Cardiac muscle cell (in vitro differentiated cells and primary cell): ENCODE results near the gene SLC27A5. TPM values are rescaled to one million over a fixed set of nuclear protein-coding genes. Genes with fewer than 3 reads are reported as not detected.

Experiments used
- DNase-seq, 2 donors: peaks; one replicate each; pipeline versions ENCODE4 v3.0.0 to v3.0.0-alpha.2; 2010 to 2017; ENCODE audit warnings: low read depth in 1 of 2, low spot score in 1 of 2
- H3K27ac ChIP-seq: fragments of 200-600 bp; sonication (generic); 2 replicates; pipeline ENCODE4 v1.5.1; 2016
- H3K27me3 ChIP-seq: fragments of 200-600 bp; sonication (generic); 2 replicates; pipeline ENCODE4 v1.6.0; 2016; ENCODE audit warnings: control low read depth
- H3K36me3 ChIP-seq: fragments of 200-600 bp; sonication (generic); 2 replicates; pipeline ENCODE4 v1.5.1; 2016; ENCODE audit warnings: control low read depth
- H3K4me1 ChIP-seq: fragments of 200-600 bp; sonication (generic); 2 replicates; pipeline ENCODE4 v1.8.1; 2017; ENCODE audit warnings: low read depth, mild to moderate bottlenecking, mixed run types
- H3K4me3 ChIP-seq: fragments of 200-600 bp; sonication (generic); 2 replicates; pipeline ENCODE4 v1.5.1; 2016; ENCODE audit warnings: mild to moderate bottlenecking
- H3K9me3 ChIP-seq: fragments of 200-600 bp; sonication (generic); 2 replicates; pipeline ENCODE4 v1.5.1; 2017; ENCODE audit warnings: low read depth, mild to moderate bottlenecking, control low read depth
- polyA plus RNA-seq: library from polyadenylated mRNA; unstranded; fragments of >200 nt; fragmentation: Nextera tagmentation; extraction: Ambion mirVana; gene quantifications from 2 replicates; pipeline ENCODE4 v1.2.1, GENCODE V29; 2016
- total RNA-seq: library from RNA; depleted of rRNA; stranded (reverse); fragments of >200 nt; gene quantifications from 2 replicates; pipeline ENCODE4 v1.2.3, GENCODE V29; 2016
- TF ChIP-seq, protein P1 (sequence below): IDR thresholded peaks from 2 replicates; pipeline ENCODE4 v1.5.1; 2012; ENCODE audit warnings: low read depth, mild to moderate bottlenecking, low read length

Gene SLC27A5
- total and polyA plus RNA-seq, 2 experiments from 2014 or later = 22.5 to 23.9 TPM

DNA sequence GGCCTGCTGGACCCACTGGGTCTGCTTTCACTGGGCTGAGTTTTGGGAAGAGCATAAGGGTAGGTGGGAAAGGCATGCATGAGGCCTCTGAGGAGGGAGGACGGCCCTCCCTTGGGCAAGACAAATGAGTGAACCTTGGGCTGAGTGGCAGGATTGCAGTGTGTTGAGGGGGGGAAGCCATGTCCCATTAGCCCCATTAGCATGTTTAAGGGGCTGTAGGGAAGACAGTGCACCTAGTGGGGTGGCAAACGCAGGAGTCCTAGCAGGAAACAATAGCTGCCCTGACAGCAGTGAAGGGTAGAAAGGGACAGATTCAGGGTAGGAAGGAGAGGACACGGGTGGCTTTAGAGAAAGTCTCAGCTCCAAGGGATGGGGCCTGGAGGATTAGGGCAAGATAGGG is 10.9 kb upstream of the SLC27A5 start:
- DNase-seq = no peak
- Histone ChIP-seq H3K36me3 (no peaks in the 10 kb centered on the region), H3K9me3 (no peaks in the 10 kb centered on the region), H3K4me3 (no peak overlapping the region), H3K27ac (no peak overlapping the region), H3K27me3 (no peaks in the 10 kb centered on the region), H3K4me1 (peaks cover 15% of the 10 kb centered on the region)
- TF ChIP-seq, protein P1, sequence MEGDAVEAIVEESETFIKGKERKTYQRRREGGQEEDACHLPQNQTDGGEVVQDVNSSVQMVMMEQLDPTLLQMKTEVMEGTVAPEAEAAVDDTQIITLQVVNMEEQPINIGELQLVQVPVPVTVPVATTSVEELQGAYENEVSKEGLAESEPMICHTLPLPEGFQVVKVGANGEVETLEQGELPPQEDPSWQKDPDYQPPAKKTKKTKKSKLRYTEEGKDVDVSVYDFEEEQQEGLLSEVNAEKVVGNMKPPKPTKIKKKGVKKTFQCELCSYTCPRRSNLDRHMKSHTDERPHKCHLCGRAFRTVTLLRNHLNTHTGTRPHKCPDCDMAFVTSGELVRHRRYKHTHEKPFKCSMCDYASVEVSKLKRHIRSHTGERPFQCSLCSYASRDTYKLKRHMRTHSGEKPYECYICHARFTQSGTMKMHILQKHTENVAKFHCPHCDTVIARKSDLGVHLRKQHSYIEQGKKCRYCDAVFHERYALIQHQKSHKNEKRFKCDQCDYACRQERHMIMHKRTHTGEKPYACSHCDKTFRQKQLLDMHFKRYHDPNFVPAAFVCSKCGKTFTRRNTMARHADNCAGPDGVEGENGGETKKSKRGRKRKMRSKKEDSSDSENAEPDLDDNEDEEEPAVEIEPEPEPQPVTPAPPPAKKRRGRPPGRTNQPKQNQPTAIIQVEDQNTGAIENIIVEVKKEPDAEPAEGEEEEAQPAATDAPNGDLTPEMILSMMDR = no peak

- peaks cover 15% of the 10 kb centered on the region for H3K4me1 ChIP-seq
- H3K9me3 ChIP-seq = no peaks in the 10 kb centered on the region
- peaks cover 7% of the 10 kb centered on the region for H3K36me3 ChIP-seq
- no peak overlapping the region for H3K27ac ChIP-seq
- DNase-seq = no peak
- TF ChIP-seq, protein P1 = no peak
- H3K27me3 ChIP-seq = no peaks in the 10 kb centered on the region
- H3K4me3 ChIP-seq = no peak overlapping the region
Measured at GRCh38 chr19:58521651-58522050, 9.9 kb upstream of the SLC27A5 start.

- peak overlapping the region; percentile 76 for H3K4me3 ChIP-seq
- H3K27ac ChIP-seq = peak overlapping the region; percentile 92
- DNase-seq = no peak
- H3K4me1 ChIP-seq = peaks cover 15% of the 10 kb centered on the region
- peaks cover 13% of the 10 kb centered on the region for H3K36me3 ChIP-seq
- H3K27me3 ChIP-seq = no peaks in the 10 kb centered on the region
- TF ChIP-seq, protein P1 = no peak
- no peaks in the 10 kb centered on the region for H3K9me3 ChIP-seq
Measured at GRCh38 chr19:58520257-58520599, 8.4 kb upstream of the SLC27A5 start.

DNA sequence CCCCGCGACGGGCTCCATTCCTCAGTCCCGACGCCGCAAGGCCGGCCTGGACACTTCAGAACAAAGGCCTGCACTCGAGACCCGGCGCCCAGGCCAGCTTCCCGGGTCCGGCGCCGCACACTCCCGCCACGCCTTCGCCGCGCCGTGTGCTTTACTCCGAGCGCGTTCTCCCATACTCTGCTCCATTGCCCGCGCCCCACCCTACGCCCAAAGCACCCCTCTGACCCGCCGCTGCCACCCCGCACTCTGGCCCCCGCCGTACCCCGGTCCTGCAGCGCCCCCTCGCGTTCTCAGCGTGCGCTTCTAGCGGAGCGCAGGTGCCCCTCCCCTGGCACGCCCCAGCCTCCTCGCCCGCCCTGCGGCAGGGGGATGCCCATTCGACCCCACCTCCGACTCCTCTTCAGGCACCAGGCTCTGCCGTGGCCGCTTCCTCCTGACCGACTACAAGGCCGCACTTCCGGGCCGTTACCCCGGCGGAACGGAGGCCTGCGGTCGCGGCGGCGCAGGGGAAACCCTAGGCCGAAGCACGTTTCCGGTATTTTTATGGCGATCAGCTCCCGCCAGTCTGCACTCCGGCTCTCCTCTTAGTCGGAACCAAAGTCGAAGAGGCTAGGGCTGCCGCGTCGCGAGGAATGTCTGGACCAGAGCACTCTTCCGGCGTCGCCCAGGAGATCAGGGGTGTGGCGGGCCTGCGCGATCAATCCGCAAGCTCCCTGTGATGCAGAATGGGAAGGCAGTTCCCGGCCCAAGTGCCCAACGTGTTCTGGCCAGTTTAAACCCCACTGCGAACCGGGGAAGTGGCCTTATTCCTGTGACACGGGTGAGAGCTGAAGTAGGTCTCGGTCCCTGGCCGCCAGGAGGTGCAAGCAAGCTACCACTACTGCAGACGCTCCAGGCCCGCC is 7.8 kb upstream of the SLC27A5 start, which contains the start of gene ZBTB45:
ZBTB45 (minus strand) TSS at position 456 of the 902 bp plus-strand sequence. CDS start 2,137 bp downstream, outside the sequence.
- peak; percentile 96 to 98 for DNase-seq
- TF ChIP-seq, protein P1 = peak; percentile 66
- H3K9me3 ChIP-seq = no peaks in the 10 kb centered on the region
- H3K4me3 ChIP-seq = peak within 1 kb of the TSS; percentile 76
- H3K4me1 ChIP-seq = peaks cover 15% of the 10 kb centered on the region
- H3K36me3 ChIP-seq = peaks cover 13% of the 10 kb centered on the region
- H3K27ac ChIP-seq = peak within 1 kb of the TSS; percentile 92
- no peaks in the 10 kb centered on the region for H3K27me3 ChIP-seq

- Histone ChIP-seq H3K36me3 (peaks cover 13% of the 10 kb centered on the region), H3K27ac (peak overlapping the region; percentile 92), H3K27me3 (no peaks in the 10 kb centered on the region), H3K9me3 (no peaks in the 10 kb centered on the region), H3K4me3 (peak overlapping the region; percentile 76), H3K4me1 (peaks cover 15% of the 10 kb centered on the region)
- peak; percentile 82 to 87 for DNase-seq
- TF ChIP-seq, protein P1 = peak; percentile 78
Measured at GRCh38 chr19:58519087-58519354, 7.2 kb upstream of the SLC27A5 start.
